IPS-15b (cell line): ENCODE results near the gene CACNB1.

ENCODE experiments used
- H3K27me3 ChIP-seq: one replicate; pipeline ENCODE4 v1.6.1; 2013; ENCODE audit warnings: low read length; ENCODE audit not compliant: control insufficient read depth, insufficient read depth
- H3K36me3 ChIP-seq: one replicate; pipeline ENCODE4 v1.6.1; 2013; ENCODE audit warnings: low read length; ENCODE audit not compliant: control insufficient read depth, insufficient read depth
- H3K4me1 ChIP-seq: one replicate; pipeline ENCODE4 v1.6.1; 2013; ENCODE audit warnings: mild to moderate bottlenecking, low read length; ENCODE audit not compliant: control insufficient read depth, insufficient read depth
- H3K4me3 ChIP-seq: one replicate; pipeline ENCODE4 v1.5.1; 2013; ENCODE audit warnings: low read depth, low read length
- H3K9ac ChIP-seq: one replicate; pipeline ENCODE4 v1.6.1; 2013; ENCODE audit warnings: low read depth, mild to moderate bottlenecking, low read length
- H3K9me3 ChIP-seq: one replicate; pipeline ENCODE4 v1.6.1; 2013; ENCODE audit warnings: mild to moderate bottlenecking, low read length; ENCODE audit not compliant: control insufficient read depth, insufficient read depth

CACNB1 gene

DNA sequence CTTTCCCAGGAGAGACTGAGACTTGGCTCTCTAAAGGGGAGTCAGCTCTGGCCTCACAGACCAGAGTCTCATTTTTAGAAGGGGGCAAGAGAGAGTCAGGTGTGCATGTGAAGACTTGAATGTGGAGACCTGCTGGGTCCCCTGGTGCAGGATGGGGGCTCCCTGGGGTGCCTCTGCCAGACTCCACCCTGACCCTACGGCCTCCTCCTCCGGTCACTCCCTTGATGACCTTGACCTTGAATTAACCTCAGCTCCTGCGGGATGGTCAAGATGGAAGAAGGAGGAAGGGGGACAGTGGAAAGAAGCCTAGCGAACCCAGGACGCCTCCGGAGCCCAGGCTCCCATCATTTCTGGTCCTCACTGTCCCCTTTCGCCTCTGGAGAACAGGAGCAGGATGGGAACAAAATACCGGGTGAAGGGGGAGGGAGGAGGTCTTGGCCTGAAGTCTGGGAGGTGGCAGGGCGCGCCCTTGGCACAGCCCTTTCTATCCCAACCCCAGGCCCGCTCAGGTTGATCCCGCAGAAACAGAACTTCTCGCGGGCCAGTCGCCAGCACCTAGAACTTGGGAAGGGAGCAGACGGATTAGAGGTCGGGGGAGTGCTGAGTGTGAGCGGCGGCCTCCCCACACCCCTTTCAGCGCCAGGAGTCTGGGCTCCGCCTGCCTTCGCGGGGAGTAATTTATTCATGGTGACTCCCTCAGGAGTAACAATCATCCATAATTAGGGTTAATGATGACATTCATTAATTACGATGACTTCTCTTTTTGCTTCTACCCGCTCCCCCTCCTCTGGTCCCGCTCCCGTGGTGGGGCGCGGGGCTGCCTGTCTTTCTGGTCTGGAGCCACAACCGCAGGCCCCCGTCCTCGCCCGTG, 26.7 kb upstream of the CACNB1 start:
- H3K4me1 ChIP-seq = peaks cover 10% of the 10 kb centered on the region
- peak overlapping the region; percentile 62 for H3K4me3 ChIP-seq
- peaks cover 38% of the 10 kb centered on the region for H3K27me3 ChIP-seq
- H3K36me3 ChIP-seq = no peaks in the 10 kb centered on the region
- no peak overlapping the region for H3K9ac ChIP-seq
- H3K9me3 ChIP-seq = no peaks in the 10 kb centered on the region

DNA sequence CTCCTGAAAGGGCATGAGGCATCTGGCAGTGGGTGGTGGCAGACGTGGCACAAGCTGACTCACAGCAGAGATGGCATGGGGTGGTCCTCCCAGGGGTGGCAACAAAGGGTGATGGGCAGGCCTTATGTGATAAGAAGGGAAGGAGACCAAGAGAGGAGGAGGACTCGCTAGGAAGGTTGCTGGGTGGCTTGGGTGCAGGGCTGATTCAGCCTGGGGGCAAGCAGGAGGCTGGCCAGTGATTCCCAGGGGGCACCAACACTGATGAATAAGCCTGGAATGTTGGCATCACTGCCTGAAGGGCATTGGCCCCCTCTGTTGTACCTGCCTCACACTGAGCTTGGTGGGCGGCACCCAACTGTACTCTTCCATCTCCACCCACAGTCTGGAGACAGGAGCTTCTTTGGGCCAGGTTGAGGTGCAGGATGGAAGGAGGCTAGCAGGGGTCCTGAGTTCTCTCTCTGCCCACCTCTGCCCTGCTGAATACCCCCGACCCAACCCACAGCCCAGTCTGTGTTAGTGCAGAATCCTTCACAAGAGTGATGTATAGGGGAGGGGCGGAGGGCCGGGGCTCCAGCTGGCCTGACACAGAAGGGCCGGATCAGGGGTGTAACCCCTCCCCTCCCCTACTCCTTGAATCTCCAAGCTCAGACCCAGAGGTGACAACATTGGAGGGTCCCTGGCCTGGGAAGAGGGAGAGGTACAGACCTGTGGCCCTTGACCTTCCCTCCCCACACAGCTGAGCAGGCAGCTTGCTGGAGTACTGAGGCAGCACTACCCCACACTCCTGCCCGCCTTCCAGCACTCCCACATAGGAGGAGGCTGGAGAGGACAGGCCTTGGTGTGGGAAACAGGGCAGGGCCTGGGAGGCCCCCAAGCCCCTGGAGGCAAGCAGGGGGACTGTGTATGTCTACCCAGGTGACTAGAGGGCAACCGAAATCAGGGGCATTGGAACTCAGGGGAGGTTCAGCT, 25.7 kb upstream of the CACNB1 start:
- Histone ChIP-seq H3K36me3 (no peaks in the 10 kb centered on the region), H3K9ac (no peak overlapping the region), H3K4me1 (peaks cover 10% of the 10 kb centered on the region), H3K4me3 (peak overlapping the region; percentile 62), H3K9me3 (no peaks in the 10 kb centered on the region), H3K27me3 (peaks cover 47% of the 10 kb centered on the region)

GRCh38 chr17:39222151-39222550, 24.7 kb upstream of the CACNB1 start:
- Histone ChIP-seq H3K36me3 (no peaks in the 10 kb centered on the region), H3K9me3 (no peaks in the 10 kb centered on the region), H3K9ac (no peak overlapping the region), H3K27me3 (peaks cover 54% of the 10 kb centered on the region), H3K4me3 (no peak overlapping the region), H3K4me1 (peaks cover 10% of the 10 kb centered on the region)

DNA sequence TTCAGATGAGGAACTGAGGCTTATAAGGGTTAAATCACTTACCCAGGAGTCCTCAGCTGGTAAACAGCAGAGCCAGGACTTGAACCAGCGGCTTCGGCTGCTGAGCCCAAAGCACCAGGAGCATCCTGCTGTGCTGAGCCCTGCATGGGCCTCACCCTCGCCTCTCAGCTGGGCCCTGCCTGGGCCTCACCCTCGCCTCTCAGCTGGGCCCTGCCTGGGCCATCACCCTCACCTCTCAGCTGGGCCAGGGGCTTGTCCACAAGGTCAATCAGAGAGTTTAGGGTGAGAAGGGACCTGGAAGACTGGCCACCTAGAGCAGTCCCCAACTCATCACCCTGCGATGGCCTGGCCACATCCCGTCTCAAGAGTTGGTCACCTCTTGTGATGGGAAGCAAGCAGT, 24.1 kb upstream of the CACNB1 start:
- peaks cover 10% of the 10 kb centered on the region for H3K4me1 ChIP-seq
- H3K9me3 ChIP-seq = no peaks in the 10 kb centered on the region
- peaks cover 55% of the 10 kb centered on the region for H3K27me3 ChIP-seq
- no peak overlapping the region for H3K9ac ChIP-seq
- H3K4me3 ChIP-seq = no peak overlapping the region
- no peaks in the 10 kb centered on the region for H3K36me3 ChIP-seq

- no peaks in the 10 kb centered on the region for H3K36me3 ChIP-seq
- H3K27me3 ChIP-seq = peaks cover 43% of the 10 kb centered on the region
- no peak overlapping the region for H3K9ac ChIP-seq
Measured at GRCh38 chr17:39219647-39220154, 22.2 kb upstream of the CACNB1 start.

DNA sequence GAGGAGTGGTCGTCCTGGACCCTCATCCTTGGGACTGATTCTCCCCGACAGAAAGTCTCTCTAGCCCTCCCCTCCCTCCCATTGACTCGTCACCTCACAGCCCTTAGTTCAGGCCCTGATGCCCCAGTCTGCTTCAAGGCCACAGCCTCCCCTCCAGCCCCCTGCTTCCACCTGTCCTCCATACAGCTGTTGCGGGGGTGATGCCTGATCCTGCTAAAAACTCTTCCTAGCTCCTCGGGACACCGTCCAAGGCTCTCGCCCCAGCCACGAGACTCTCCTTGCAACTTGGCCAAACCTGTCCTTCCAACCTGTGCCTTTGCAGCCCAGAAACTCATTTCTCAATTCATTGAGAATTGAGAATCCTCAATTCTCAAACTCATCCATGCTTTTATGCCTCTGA, 21.4 kb upstream of the CACNB1 start:
- H3K9me3 ChIP-seq = no peaks in the 10 kb centered on the region
- H3K4me1 ChIP-seq = peaks cover 6% of the 10 kb centered on the region
- H3K4me3 ChIP-seq = no peak overlapping the region
- no peaks in the 10 kb centered on the region for H3K36me3 ChIP-seq
- peaks cover 36% of the 10 kb centered on the region for H3K27me3 ChIP-seq
- no peak overlapping the region for H3K9ac ChIP-seq

More at GRCh38 chr17:39219647-39220154, 22.2 kb upstream of the CACNB1 start:
- no peak overlapping the region for H3K4me3 ChIP-seq
- H3K4me1 ChIP-seq = peaks cover 7% of the 10 kb centered on the region
- H3K9me3 ChIP-seq = no peaks in the 10 kb centered on the region

- peak overlapping the region; percentile 13 for H3K4me3 ChIP-seq
- no peaks in the 10 kb centered on the region for H3K9me3 ChIP-seq
- H3K4me1 ChIP-seq = no peaks in the 10 kb centered on the region
- H3K36me3 ChIP-seq = no peaks in the 10 kb centered on the region
- H3K27me3 ChIP-seq = peaks cover 28% of the 10 kb centered on the region
- no peak overlapping the region for H3K9ac ChIP-seq
Measured at GRCh38 chr17:39217734-39218369, 20.4 kb upstream of the CACNB1 start.

GRCh38 chr17:39213852-39214251, 16.4 kb upstream of the CACNB1 start:
- no peak overlapping the region for H3K4me3 ChIP-seq
- H3K9ac ChIP-seq = no peak overlapping the region
- H3K9me3 ChIP-seq = no peaks in the 10 kb centered on the region
- H3K4me1 ChIP-seq = peaks cover 7% of the 10 kb centered on the region
- H3K27me3 ChIP-seq = peaks cover 22% of the 10 kb centered on the region
- H3K36me3 ChIP-seq = no peaks in the 10 kb centered on the region

- Histone ChIP-seq H3K4me3 (no peak overlapping the region), H3K36me3 (no peaks in the 10 kb centered on the region), H3K27me3 (peaks cover 14% of the 10 kb centered on the region), H3K9me3 (no peaks in the 10 kb centered on the region), H3K4me1 (peaks cover 13% of the 10 kb centered on the region), H3K9ac (no peak overlapping the region)
Measured at GRCh38 chr17:39212841-39213480, 15.5 kb upstream of the CACNB1 start.

- peaks cover 10% of the 10 kb centered on the region for H3K27me3 ChIP-seq
- H3K36me3 ChIP-seq = no peaks in the 10 kb centered on the region
- H3K9me3 ChIP-seq = no peaks in the 10 kb centered on the region
- H3K4me3 ChIP-seq = no peak overlapping the region
- peaks cover 15% of the 10 kb centered on the region for H3K4me1 ChIP-seq
- no peak overlapping the region for H3K9ac ChIP-seq
Measured at GRCh38 chr17:39212195-39212810, 14.8 kb upstream of the CACNB1 start.
